ENCODE results near the gene EN2. TPM values are rescaled to one million over a fixed set of nuclear protein-coding genes. Genes with fewer than 3 reads are reported as not detected.

EN2 gene
- total RNA-seq, 2 experiments from 2014 or later: not detected

DNA sequence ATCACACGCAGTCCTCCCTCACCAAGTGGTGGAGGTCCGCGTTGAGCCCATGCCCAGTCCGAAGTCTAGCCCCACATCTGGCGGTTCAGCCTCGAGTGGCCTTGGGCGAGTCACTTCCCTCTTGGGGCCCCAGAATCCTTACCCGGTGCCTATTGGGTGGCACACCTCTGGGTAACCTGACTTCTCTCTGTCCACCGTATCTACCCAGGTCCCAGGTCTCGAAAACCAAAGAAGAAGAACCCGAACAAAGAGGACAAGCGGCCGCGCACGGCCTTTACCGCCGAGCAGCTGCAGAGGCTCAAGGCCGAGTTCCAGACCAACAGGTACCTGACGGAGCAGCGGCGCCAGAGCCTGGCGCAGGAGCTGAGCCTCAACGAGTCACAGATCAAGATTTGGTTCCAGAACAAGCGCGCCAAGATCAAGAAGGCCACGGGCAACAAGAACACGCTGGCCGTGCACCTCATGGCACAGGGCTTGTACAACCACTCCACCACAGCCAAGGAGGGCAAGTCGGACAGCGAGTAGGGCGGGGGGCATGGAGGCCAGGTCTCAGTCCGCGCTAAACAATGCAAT lies 4.3 kb downstream of the EN2 start:
- CTCF ChIA-PET: interaction anchor here (0.6 kb wide), 1 partner anchor 286 kb away, joined by 3 read pairs; no protein-coding TSS in a partner anchor
- POLR2A ChIA-PET: no interaction called here
- no peaks in the 10 kb centered on the region for H3K9me3 Mint-ChIP-seq (ENCODE audit: insufficient read depth)
- H3K27me3 Mint-ChIP-seq (ENCODE audit: low read depth): peaks cover 72% of the 10 kb centered on the region
- DNase-seq: no peak
- peaks cover 14% of the 10 kb centered on the region for H3K4me1 Mint-ChIP-seq (ENCODE audit: low read depth)
- H3K27ac Mint-ChIP-seq: no peak overlapping the region
- no peaks in the 10 kb centered on the region for H3K36me3 Mint-ChIP-seq (ENCODE audit: low read depth)
- H3K4me3 Mint-ChIP-seq: no peak overlapping the region
- no peak for ATAC-seq

GRCh38 chr7:155463114-155463811 lies 5.3 kb downstream of the EN2 start:
- H3K27ac Mint-ChIP-seq: no peak overlapping the region
- peaks cover 75% of the 10 kb centered on the region for H3K27me3 Mint-ChIP-seq (ENCODE audit: low read depth)
- ChIA-PET POLR2A (no interaction called here), CTCF (interaction anchor here (0.8 kb wide), 1 partner anchor 82 kb away, joined by 3 read pairs; no protein-coding TSS in a partner anchor)
- no peaks in the 10 kb centered on the region for H3K9me3 Mint-ChIP-seq (ENCODE audit: insufficient read depth)
- H3K4me1 Mint-ChIP-seq (ENCODE audit: low read depth): peaks cover 15% of the 10 kb centered on the region
- ATAC-seq: no peak
- H3K4me3 Mint-ChIP-seq: no peak overlapping the region
- H3K36me3 Mint-ChIP-seq (ENCODE audit: low read depth): no peaks in the 10 kb centered on the region
- DNase-seq: no peak

DNA sequence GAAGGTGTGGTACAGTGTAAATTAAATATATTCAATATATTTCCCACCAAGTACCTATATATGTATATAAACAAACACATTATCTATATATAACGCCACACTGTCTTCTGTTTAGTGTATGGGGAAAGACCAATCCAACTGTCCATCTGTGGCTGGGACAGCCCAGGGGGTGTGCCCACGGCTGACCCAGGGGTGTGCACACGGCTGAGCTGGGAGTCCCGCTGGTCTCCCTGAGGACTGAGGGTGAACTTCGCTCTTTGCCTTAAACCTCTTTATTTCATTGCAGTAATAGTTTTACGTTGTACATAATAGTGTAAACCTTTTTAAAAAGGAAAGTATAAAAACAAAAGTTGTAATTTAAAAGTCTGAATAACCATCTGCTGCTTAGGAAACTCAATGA lies 6.3 kb downstream of the EN2 start:
- H3K27ac Mint-ChIP-seq: no peak overlapping the region
- ChIA-PET POLR2A (no interaction called here), CTCF (no interaction called here)
- H3K4me3 Mint-ChIP-seq: no peak overlapping the region
- ATAC-seq (no peak), DNase-seq (no peak)
- peaks cover 82% of the 10 kb centered on the region for H3K27me3 Mint-ChIP-seq (ENCODE audit: low read depth)
- H3K4me1 Mint-ChIP-seq (ENCODE audit: low read depth): peaks cover 18% of the 10 kb centered on the region
- no peaks in the 10 kb centered on the region for H3K36me3 Mint-ChIP-seq (ENCODE audit: low read depth)
- no peaks in the 10 kb centered on the region for H3K9me3 Mint-ChIP-seq (ENCODE audit: insufficient read depth)

DNA sequence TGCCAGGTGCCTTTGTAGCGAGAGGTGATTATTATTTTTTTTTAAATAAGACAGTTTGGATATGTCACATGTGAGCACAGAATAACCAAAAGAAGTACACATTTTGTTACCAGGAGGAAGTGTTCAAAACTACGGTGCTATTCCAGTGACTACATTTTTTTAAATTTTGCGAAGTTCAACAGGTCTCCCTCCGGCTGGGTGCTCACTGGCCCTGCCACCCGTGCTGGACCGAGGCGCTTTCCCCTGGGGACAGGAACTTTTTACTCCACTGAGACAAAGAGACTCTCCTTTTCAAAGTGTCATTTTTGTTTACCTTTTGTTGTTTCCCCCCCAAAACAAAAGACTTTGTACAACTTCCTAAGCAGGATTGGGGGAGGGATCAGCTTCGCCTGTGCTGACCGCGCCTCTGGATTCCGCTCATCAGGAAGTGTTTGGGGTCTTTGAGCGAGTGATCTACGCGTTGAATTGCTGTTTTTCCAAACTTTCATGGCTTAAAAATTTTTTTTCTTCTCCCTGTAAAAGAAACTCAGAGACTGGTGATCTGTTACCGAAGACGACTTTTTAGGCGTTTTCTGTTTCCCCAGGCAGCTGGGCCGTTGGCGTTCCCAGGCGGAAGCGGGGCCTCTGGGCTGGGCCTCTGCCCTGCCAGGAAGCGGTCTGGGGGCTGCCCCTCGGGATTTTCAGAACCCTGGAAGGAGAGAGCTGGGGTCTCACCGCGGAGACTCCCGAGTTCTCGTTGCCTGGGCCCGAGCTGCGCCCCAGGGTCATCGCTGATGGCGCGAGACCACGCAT lies 7.2 kb downstream of the EN2 start:
- no peak overlapping the region for H3K27ac Mint-ChIP-seq
- ATAC-seq (no peak), DNase-seq (no peak)
- H3K4me1 Mint-ChIP-seq (ENCODE audit: low read depth): peaks cover 16% of the 10 kb centered on the region
- no peak overlapping the region for H3K4me3 Mint-ChIP-seq
- ChIA-PET POLR2A (no interaction called here), CTCF (no interaction called here)
- no peaks in the 10 kb centered on the region for H3K9me3 Mint-ChIP-seq (ENCODE audit: insufficient read depth)
- H3K36me3 Mint-ChIP-seq (ENCODE audit: low read depth): no peaks in the 10 kb centered on the region
- peaks cover 83% of the 10 kb centered on the region for H3K27me3 Mint-ChIP-seq (ENCODE audit: low read depth)

DNA sequence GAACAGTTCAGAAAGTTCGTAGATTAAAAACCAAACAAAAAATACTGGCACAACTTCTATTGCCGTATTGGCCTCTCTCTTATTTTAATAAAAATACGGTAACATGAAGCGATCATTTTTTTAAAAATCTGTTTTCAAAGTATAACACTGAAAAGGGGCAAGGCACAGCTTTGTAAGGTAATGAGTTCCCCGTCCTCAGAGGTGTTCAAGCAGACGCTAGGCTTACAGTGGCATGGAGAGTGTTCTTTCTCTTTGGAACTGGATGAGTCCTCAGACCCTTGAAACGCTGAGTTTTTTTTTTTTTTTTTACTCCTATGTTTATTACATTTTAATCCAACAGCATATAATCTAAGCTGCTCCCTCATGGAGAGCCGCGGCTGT lies 7.8 kb downstream of the EN2 start:
- ChIA-PET CTCF (no interaction called here), POLR2A (no interaction called here)
- H3K4me1 Mint-ChIP-seq (ENCODE audit: low read depth): peaks cover 16% of the 10 kb centered on the region
- H3K27me3 Mint-ChIP-seq (ENCODE audit: low read depth): peaks cover 84% of the 10 kb centered on the region
- no peaks in the 10 kb centered on the region for H3K9me3 Mint-ChIP-seq (ENCODE audit: insufficient read depth)
- H3K36me3 Mint-ChIP-seq (ENCODE audit: low read depth): no peaks in the 10 kb centered on the region
- ATAC-seq (no peak), DNase-seq (no peak)
- no peak overlapping the region for H3K27ac Mint-ChIP-seq
- no peak overlapping the region for H3K4me3 Mint-ChIP-seq

GRCh38 chr7:155466142-155466813 lies 8.3 kb downstream of the EN2 start:
- CTCF ChIA-PET: no interaction called here

GRCh38 chr7:155466814-155467733 lies 9.1 kb downstream of the EN2 start:
- H3K9me3 Mint-ChIP-seq (ENCODE audit: insufficient read depth): no peaks in the 10 kb centered on the region
- peaks cover 84% of the 10 kb centered on the region for H3K27me3 Mint-ChIP-seq (ENCODE audit: low read depth)
- no peaks in the 10 kb centered on the region for H3K36me3 Mint-ChIP-seq (ENCODE audit: low read depth)
- peak; percentile 41 for ATAC-seq
- DNase-seq: peak; percentile 58
- H3K4me1 Mint-ChIP-seq (ENCODE audit: low read depth): peaks cover 17% of the 10 kb centered on the region
- no peak overlapping the region for H3K27ac Mint-ChIP-seq
- POLR2A ChIA-PET: no interaction called here
- no peak overlapping the region for H3K4me3 Mint-ChIP-seq
- CTCF ChIA-PET: interaction anchor here (0.6 kb wide), 1 partner anchor 330 kb away, joined by 3 read pairs; no protein-coding TSS in a partner anchor

More at GRCh38 chr7:155466142-155466813, 8.3 kb downstream of the EN2 start:
- Mint-ChIP-seq H3K27ac (no peak overlapping the region), H3K9me3 (ENCODE audit: insufficient read depth) (no peaks in the 10 kb centered on the region), H3K36me3 (ENCODE audit: low read depth) (no peaks in the 10 kb centered on the region), H3K27me3 (ENCODE audit: low read depth) (peaks cover 84% of the 10 kb centered on the region), H3K4me3 (no peak overlapping the region), H3K4me1 (ENCODE audit: low read depth) (peaks cover 17% of the 10 kb centered on the region)
- DNase-seq: no peak
- POLR2A ChIA-PET: no interaction called here
- no peak for ATAC-seq

- H3K36me3 Mint-ChIP-seq (ENCODE audit: low read depth): no peaks in the 10 kb centered on the region
These were observed 10.2 kb downstream of the EN2 start for GRCh38 chr7:155467846-155468784.

DNA sequence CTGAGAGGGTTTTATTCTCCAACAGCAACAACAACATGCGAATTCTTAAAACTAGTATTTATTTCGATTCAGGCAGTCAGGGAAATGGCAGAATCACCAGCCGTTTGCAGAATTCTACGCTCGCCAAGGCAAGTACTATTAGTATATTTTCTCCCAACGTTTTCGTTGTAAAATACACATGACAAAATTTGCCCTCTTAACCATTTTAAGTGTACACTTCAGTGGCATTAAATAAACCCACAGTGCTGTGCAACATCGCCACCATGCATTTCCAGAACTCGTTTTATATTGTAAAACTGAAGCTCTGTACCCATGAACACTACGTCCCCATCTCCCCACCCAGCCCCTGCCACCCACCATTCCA lies 10.8 kb downstream of the EN2 start:
- DNase-seq: no peak
- Mint-ChIP-seq H3K27ac (no peak overlapping the region), H3K36me3 (ENCODE audit: low read depth) (no peaks in the 10 kb centered on the region), H3K9me3 (ENCODE audit: insufficient read depth) (no peaks in the 10 kb centered on the region), H3K4me3 (no peak overlapping the region), H3K4me1 (ENCODE audit: low read depth) (peaks cover 20% of the 10 kb centered on the region), H3K27me3 (ENCODE audit: low read depth) (peaks cover 84% of the 10 kb centered on the region)
- ChIA-PET POLR2A (no interaction called here), CTCF (no interaction called here)
- ATAC-seq: no peak

More at GRCh38 chr7:155467846-155468784, 10.2 kb downstream of the EN2 start:
- no peak for DNase-seq
- ChIA-PET CTCF (no interaction called here), POLR2A (no interaction called here)
- Mint-ChIP-seq H3K4me1 (ENCODE audit: low read depth) (peaks cover 20% of the 10 kb centered on the region), H3K27ac (no peak overlapping the region), H3K4me3 (no peak overlapping the region), H3K9me3 (ENCODE audit: insufficient read depth) (no peaks in the 10 kb centered on the region), H3K27me3 (ENCODE audit: low read depth) (peaks cover 84% of the 10 kb centered on the region)
- ATAC-seq: no peak

- no peak overlapping the region for H3K4me3 Mint-ChIP-seq
- H3K27ac Mint-ChIP-seq: no peak overlapping the region
- ChIA-PET CTCF (no interaction called here), POLR2A (no interaction called here)
- no peaks in the 10 kb centered on the region for H3K36me3 Mint-ChIP-seq (ENCODE audit: low read depth)
- H3K4me1 Mint-ChIP-seq (ENCODE audit: low read depth): peaks cover 20% of the 10 kb centered on the region
- H3K27me3 Mint-ChIP-seq (ENCODE audit: low read depth): peaks cover 86% of the 10 kb centered on the region
- ATAC-seq: no peak
- no peak for DNase-seq
- no peaks in the 10 kb centered on the region for H3K9me3 Mint-ChIP-seq (ENCODE audit: insufficient read depth)
These were observed 11.6 kb downstream of the EN2 start for GRCh38 chr7:155469311-155470185.
